ENCODE results near the gene MED25. TPM values are rescaled to one million over a fixed set of nuclear protein-coding genes. Genes with fewer than 3 reads are reported as not detected.

The MED25 gene
- total RNA-seq, 3 donors from 2014 or later = 16.3 to 27.5 (median 20.6) TPM

GRCh38 chr19:49773663-49774350 lies 44.3 kb upstream of the MED25 start:
- no peak overlapping the region for H3K27ac ChIP-seq
- DNase-seq (ENCODE audit: low spot score in 2 of 2) = no peak
- TF ChIP-seq POLR2A (IDR thresholded peaks at IDR 0.05) (no peak), POLR2AphosphoS5 (IDR thresholded peaks at IDR 0.05) (no peak), CTCF (IDR thresholded peaks at IDR 0.05) (no peak)
- no peaks in the 10 kb centered on the region for H3K9me3 ChIP-seq
- no peaks in the 10 kb centered on the region for H3K27me3 ChIP-seq
- no peak overlapping the region for H3K4me3 ChIP-seq
- no peaks in the 10 kb centered on the region for H3K36me3 ChIP-seq
- intact Hi-C loops (cut with DNase I; ENCODE audit: low total_unique reads) = no loop called here
- H3K4me1 ChIP-seq = peaks cover 0 to under 1% of the 10 kb centered on the region in 2 donors

DNA sequence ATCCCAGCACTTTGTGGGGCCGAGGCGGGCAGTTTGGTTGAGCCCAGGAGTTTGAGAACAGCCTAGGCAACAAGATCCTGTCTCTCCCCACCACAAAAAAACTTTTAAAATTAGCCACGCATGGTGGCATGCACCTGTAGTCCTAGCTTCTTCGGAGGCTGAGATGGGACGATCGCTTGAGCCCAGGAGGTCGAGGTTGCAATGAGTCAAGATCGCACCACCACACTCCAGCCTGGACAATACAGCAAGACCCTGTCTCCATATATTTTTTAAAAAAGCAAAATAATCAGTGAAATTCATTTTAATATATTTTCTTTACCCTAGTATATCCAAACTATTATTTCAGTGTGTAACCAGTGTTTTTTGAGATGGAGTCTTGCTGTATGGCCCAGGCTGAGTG lies 43.1 kb upstream of the MED25 start:
- intact Hi-C loops (cut with DNase I; ENCODE audit: low total_unique reads) = no loop called here
- Histone ChIP-seq H3K27me3 (no peaks in the 10 kb centered on the region), H3K36me3 (no peaks in the 10 kb centered on the region), H3K4me3 (no peak overlapping the region), H3K9me3 (no peaks in the 10 kb centered on the region), H3K27ac (no peak overlapping the region), H3K4me1 (no peaks in the 10 kb centered on the region)
- no peak for TF ChIP-seq POLR2AphosphoS5 (IDR thresholded peaks at IDR 0.05)
- TF ChIP-seq CTCF (IDR thresholded peaks at IDR 0.05) = no peak
- TF ChIP-seq POLR2A (IDR thresholded peaks at IDR 0.05) = no peak
- no peak for DNase-seq (ENCODE audit: low spot score in 2 of 2)

DNA sequence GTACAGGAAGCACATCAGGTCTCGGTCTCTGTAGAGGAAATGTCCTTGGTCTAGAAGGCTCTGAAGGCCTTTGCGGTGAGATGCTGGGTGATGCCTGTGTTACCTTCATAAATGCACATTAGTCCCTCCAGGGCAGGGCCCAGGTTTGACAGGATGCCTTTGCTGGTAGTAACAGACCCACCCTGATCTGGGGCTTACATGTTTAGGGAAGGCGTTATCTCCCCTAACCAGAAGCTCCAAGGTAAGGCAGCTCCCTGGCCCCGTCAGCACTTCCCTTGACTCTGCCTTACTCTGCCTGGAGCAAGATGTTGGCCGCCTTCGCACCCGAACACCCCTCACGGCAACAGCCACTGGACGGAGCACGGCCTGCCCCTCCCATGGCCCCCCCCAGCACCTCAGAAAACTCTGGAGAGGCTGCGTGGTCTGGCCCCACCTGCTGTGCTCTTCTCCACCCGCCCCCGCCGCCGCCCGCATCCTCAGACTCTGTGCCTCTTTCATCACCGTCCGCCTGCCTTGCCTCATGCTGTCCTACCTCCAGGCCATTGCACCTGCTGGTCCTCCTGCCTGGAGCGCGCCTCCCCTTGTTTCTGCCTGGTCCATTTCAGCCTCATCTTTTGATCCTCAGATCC lies 42.2 kb upstream of the MED25 start:
- Histone ChIP-seq H3K4me3 (no peak overlapping the region), H3K4me1 (no peaks in the 10 kb centered on the region), H3K27me3 (no peaks in the 10 kb centered on the region), H3K27ac (no peak overlapping the region), H3K9me3 (no peaks in the 10 kb centered on the region), H3K36me3 (no peaks in the 10 kb centered on the region)
- intact Hi-C loops (cut with DNase I; ENCODE audit: low total_unique reads) = no loop called here
- TF ChIP-seq CTCF (IDR thresholded peaks at IDR 0.05) = no peak
- no peak for DNase-seq (ENCODE audit: low spot score in 2 of 2)

GRCh38 chr19:49776371-49776764 lies 41.7 kb upstream of the MED25 start:
- Histone ChIP-seq H3K9me3 (no peaks in the 10 kb centered on the region), H3K27me3 (no peaks in the 10 kb centered on the region), H3K4me3 (no peak overlapping the region), H3K4me1 (no peaks in the 10 kb centered on the region), H3K36me3 (no peaks in the 10 kb centered on the region), H3K27ac (no peak overlapping the region)
- intact Hi-C loops (cut with DNase I; ENCODE audit: low total_unique reads) = no loop called here
- TF ChIP-seq POLR2A (IDR thresholded peaks at IDR 0.05) (no peak), POLR2AphosphoS5 (IDR thresholded peaks at IDR 0.05) (no peak), CTCF (IDR thresholded peaks at IDR 0.05) (no peak)
- no peak for DNase-seq (ENCODE audit: low spot score in 2 of 2)

DNA sequence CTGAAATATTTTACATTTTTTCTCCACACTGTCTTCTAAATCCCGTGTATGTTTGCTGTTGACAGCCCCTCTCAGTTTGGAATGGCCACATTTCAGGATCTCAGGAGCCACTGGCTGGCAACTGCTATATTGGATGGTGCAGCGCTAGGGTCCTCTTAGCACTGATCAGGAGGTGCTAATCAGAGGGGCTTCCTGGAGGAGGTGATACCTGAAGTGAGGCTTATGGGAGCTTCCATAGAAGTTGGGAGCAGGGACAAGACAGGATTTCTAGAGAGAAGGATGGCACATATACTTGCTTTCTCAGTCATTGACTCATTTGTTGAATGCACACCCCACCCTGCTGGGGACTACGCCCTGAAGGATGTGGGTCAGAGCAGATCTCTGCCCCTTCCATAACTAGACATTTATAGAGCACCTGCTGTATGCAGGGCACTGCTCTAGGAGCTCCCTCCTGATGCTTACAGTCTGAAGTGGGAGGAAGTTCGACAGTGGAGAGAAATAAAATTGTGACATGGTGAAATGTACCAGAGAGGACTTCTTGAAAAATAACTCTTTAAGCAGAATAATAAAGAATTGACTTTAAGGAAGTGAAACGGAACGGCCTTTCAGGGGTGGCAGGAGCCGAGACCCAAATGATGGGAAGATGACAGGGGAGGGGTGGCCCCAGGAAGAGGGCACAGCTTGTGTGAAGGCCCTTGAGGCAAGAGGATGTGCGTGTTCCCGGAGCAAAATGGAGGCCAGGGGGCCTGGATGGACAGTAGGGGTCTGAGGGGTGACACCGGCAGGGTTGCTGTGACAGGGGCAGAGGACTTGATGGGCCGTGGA lies 38.1 kb upstream of the MED25 start:
- Histone ChIP-seq H3K27me3 (no peaks in the 10 kb centered on the region), H3K4me3 (no peak overlapping the region), H3K36me3 (no peaks in the 10 kb centered on the region), H3K9me3 (no peaks in the 10 kb centered on the region), H3K27ac (no peak overlapping the region), H3K4me1 (no peaks in the 10 kb centered on the region)
- intact Hi-C loops (cut with DNase I; ENCODE audit: low total_unique reads) = no loop called here
- TF ChIP-seq POLR2A (IDR thresholded peaks at IDR 0.05) (no peak), CTCF (IDR thresholded peaks at IDR 0.05) (no peak), POLR2AphosphoS5 (IDR thresholded peaks at IDR 0.05) (no peak)
- no peak for DNase-seq (ENCODE audit: low spot score in 2 of 2)
